ENCODE results near the gene ESF1. TPM values are rescaled to one million over a fixed set of nuclear protein-coding genes. Genes with fewer than 3 reads are reported as not detected.

ESF1 gene
- total RNA-seq, 2 donors from 2014 or later, result 13.9 to 21.7 TPM

Other genes starting within 250 kb of the ESF1 start
- gene TASP1, start 146.0 kb downstream of the ESF1 start, total RNA-seq, result 10 to 100 TPM in 1 of 2 donors, 1 to 10 TPM in 1; 8.6 to 11.2 TPM
- 10 to 100 TPM; 19.7 to 31.2 TPM for gene NDUFAF5, start 109 bp upstream of the ESF1 start, total RNA-seq
- gene SEL1L2, start 205.7 kb upstream of the ESF1 start, total RNA-seq, result not detected
- not detected for gene MACROD2, start 210.6 kb upstream of the ESF1 start, total RNA-seq